Adrenal gland (tissue), 5 donors: ENCODE results near the gene CXCL5.

Experiments
- CTCF ChIP-seq, 6 experiments: fragments of 450-650 bp in 4 of 6; fragments of 200-600 bp in 2 of 6; sonication (generic) in 1 of 6; IDR thresholded peaks; 1 replicate in 5 of 6; 2 replicates in 1 of 6; pipeline versions ENCODE4 v1.5.1 to v1.8.0; 2016 to 2021; ENCODE audit warnings: antibody characterized with exemption in 6 of 6, mild to moderate bottlenecking in 2 of 6, moderate library complexity in 1 of 6
- POLR2A ChIP-seq, 2 donors: fragments of 450-650 bp; IDR thresholded peaks; one replicate each; pipeline ENCODE4 v1.6.1; 2017; ENCODE audit warnings: antibody characterized with exemption in 2 of 2, mild to moderate bottlenecking in 2 of 2, moderate library complexity in 1 of 2
- donor health status: DM: no; HTN: no; CAD: no.

- TF ChIP-seq CTCF (IDR thresholded peaks at IDR 0.05) (no peak), POLR2A (IDR thresholded peaks at IDR 0.05) (no peak)
These were observed 1.8 kb upstream of the CXCL5 start for GRCh38 chr4:74000301-74000700.
